ENCODE data around the gene PRR29. TPM values are rescaled to one million over a fixed set of nuclear protein-coding genes. Genes with fewer than 3 reads are reported as not detected.

PRR29 gene
- under 1 TPM in 1 of 4 donors, not detected in 3; 0.27 TPM for total RNA-seq

- Histone ChIP-seq H3K4me3 (peak within 1 kb of the TSS; percentile 51 to 68 (median 64)), H3K27ac (peak within 1 kb of the TSS in 2 of 4 donors; percentile 5 to 28), H3K9me3 (no peaks in the 10 kb centered on the region), H3K36me3 (no peaks in the 10 kb centered on the region), H3K27me3 (no peaks in the 10 kb centered on the region), H3K4me1 (peaks cover 0 to 18% (median 8%) of the 10 kb centered on the region in 4 donors)
- TF ChIP-seq CTCF (IDR thresholded peaks at IDR 0.05), result no peak
- TF ChIP-seq POLR2A (IDR thresholded peaks at IDR 0.05), result no peak
- peak; percentile 58 to 83 (median 71) for DNase-seq
These were observed at the start of gene PRR29 for GRCh38 chr17:63998050-63998720. Gene PRR29 (plus strand): TSS chr17:63998351. CDS start chr17:63998365, 14 bp downstream.

GRCh38 chr17:63948521-63948920 is 49.6 kb upstream of the PRR29 start:
- no peak for TF ChIP-seq POLR2A (IDR thresholded peaks at IDR 0.05)
- TF ChIP-seq CTCF (IDR thresholded peaks at IDR 0.05), result no peak
- Histone ChIP-seq H3K27me3 (no peaks in the 10 kb centered on the region), H3K27ac (no peak overlapping the region), H3K9me3 (no peaks in the 10 kb centered on the region), H3K4me1 (peaks cover 0 to 23% (median 4%) of the 10 kb centered on the region in 4 donors), H3K36me3 (no peaks in the 10 kb centered on the region), H3K4me3 (no peak overlapping the region)
- DNase-seq, result no peak

- H3K27me3 ChIP-seq, result no peaks in the 10 kb centered on the region
- DNase-seq, result no peak
- TF ChIP-seq POLR2A (IDR thresholded peaks at IDR 0.05), result no peak
- no peak for TF ChIP-seq CTCF (IDR thresholded peaks at IDR 0.05)
- H3K4me1 ChIP-seq, result peaks cover 0 to 26% (median 8%) of the 10 kb centered on the region in 4 donors
- H3K9me3 ChIP-seq, result no peaks in the 10 kb centered on the region
- no peak overlapping the region for H3K27ac ChIP-seq
- H3K4me3 ChIP-seq, result no peak overlapping the region
- H3K36me3 ChIP-seq, result no peaks in the 10 kb centered on the region
These were observed 48.4 kb upstream of the PRR29 start for GRCh38 chr17:63949576-63950250.

- TF ChIP-seq CTCF (IDR thresholded peaks at IDR 0.05) (peak; percentile 28 to 66 (median 54)), POLR2A (IDR thresholded peaks at IDR 0.05) (no peak)
- no peaks in the 10 kb centered on the region for H3K36me3 ChIP-seq
- H3K4me3 ChIP-seq, result no peak overlapping the region
- H3K4me1 ChIP-seq, result peaks cover 0 to 13% (median 6%) of the 10 kb centered on the region in 4 donors
- peak; percentile 70 to 89 (median 85) for DNase-seq
- no peaks in the 10 kb centered on the region for H3K27me3 ChIP-seq
- no peaks in the 10 kb centered on the region for H3K9me3 ChIP-seq
- no peak overlapping the region for H3K27ac ChIP-seq
These were observed 46.9 kb upstream of the PRR29 start for GRCh38 chr17:63950940-63951907.

GRCh38 chr17:63954402-63955063 is 43.6 kb upstream of the PRR29 start:
- TF ChIP-seq POLR2A (IDR thresholded peaks at IDR 0.05) (no peak), CTCF (IDR thresholded peaks at IDR 0.05) (no peak)
- Histone ChIP-seq H3K27me3 (no peaks in the 10 kb centered on the region), H3K4me1 (peaks cover 0 to 11% (median 2%) of the 10 kb centered on the region in 4 donors), H3K9me3 (no peaks in the 10 kb centered on the region), H3K36me3 (no peaks in the 10 kb centered on the region), H3K4me3 (no peak overlapping the region), H3K27ac (peak overlapping the region in 1 of 4 donors; percentile 68)
- peak in 2 of 3 donors; percentile 78 to 79 for DNase-seq
